H9 (cell line): ENCODE measurements around the gene PRELID2. TPM values are rescaled to one million over a fixed set of nuclear protein-coding genes. Genes with fewer than 3 reads are reported as not detected.

Experiments used
- DNase-seq: peaks from one replicate; pipeline ENCODE4 v3.0.0-alpha.2; 2017
- H2AFZ ChIP-seq: one replicate; pipeline ENCODE4 v1.6.1; 2013; ENCODE audit warnings: mild to moderate bottlenecking, low read length, control low read depth, moderate library complexity
- H2AK5ac ChIP-seq: 2 replicates; pipeline ENCODE4 v1.6.1; 2013; ENCODE audit warnings: low read length, control low read depth, mixed read lengths; ENCODE audit not compliant: insufficient read length
- H2BK120ac ChIP-seq: one replicate; pipeline ENCODE4 v1.6.1; 2013; ENCODE audit warnings: low read depth, mild to moderate bottlenecking, low read length, control low read depth, inconsistent platforms; ENCODE audit not compliant: poor library complexity, severe bottlenecking
- H2BK12ac ChIP-seq: 2 replicates; pipeline ENCODE4 v1.6.1; 2013; ENCODE audit warnings: low read length, control low read depth, mixed read lengths, low read depth; ENCODE audit not compliant: insufficient read length
- H2BK15ac ChIP-seq: 2 replicates; pipeline ENCODE4 v1.6.1; 2013; ENCODE audit warnings: low read depth, low read length, control low read depth
- H2BK20ac ChIP-seq: one replicate; pipeline ENCODE4 v1.6.1; 2013; ENCODE audit warnings: low read depth, mild to moderate bottlenecking, low read length, control low read depth, inconsistent platforms; ENCODE audit not compliant: poor library complexity, severe bottlenecking
- H2BK5ac ChIP-seq: 2 replicates; pipeline ENCODE4 v1.6.1; 2013; ENCODE audit warnings: low read length, control low read depth, mixed read lengths; ENCODE audit not compliant: insufficient read length
- H3K14ac ChIP-seq: 2 replicates; pipeline ENCODE4 v1.6.1; 2013; ENCODE audit warnings: low read length, control low read depth; ENCODE audit not compliant: insufficient read depth
- H3K18ac ChIP-seq: 2 replicates; pipeline ENCODE4 v1.6.1; 2013; ENCODE audit warnings: low read depth, mild to moderate bottlenecking, mixed read lengths, low read length, control low read depth; ENCODE audit not compliant: insufficient read length
- H3K23ac ChIP-seq: 2 replicates; pipeline ENCODE4 v1.6.1; 2013; ENCODE audit warnings: low read length, control low read depth, mixed read lengths, low read depth; ENCODE audit not compliant: insufficient read length
- H3K23me2 ChIP-seq: 2 replicates; pipeline ENCODE4 v1.6.1; 2013; ENCODE audit warnings: low read depth, mild to moderate bottlenecking, mixed read lengths, low read length, control low read depth; ENCODE audit not compliant: insufficient read length, poor library complexity, severe bottlenecking
- H3K27ac ChIP-seq: 2 replicates; pipeline ENCODE4 v1.5.1; 2013; ENCODE audit warnings: low read length, control low read depth, mixed read lengths, low read depth; ENCODE audit not compliant: insufficient read length
- H3K27me3 ChIP-seq: 2 replicates; pipeline ENCODE4 v1.6.1; 2013; ENCODE audit warnings: low read length, control low read depth, inconsistent platforms; ENCODE audit not compliant: insufficient read depth
- H3K4ac ChIP-seq: 2 replicates; pipeline ENCODE4 v1.6.1; 2013; ENCODE audit warnings: low read depth, mild to moderate bottlenecking, control low read depth, inconsistent platforms, low read length, moderate library complexity
- H3K4me1 ChIP-seq: 2 replicates; pipeline ENCODE4 v1.6.1; 2013; ENCODE audit warnings: low read length, control low read depth, inconsistent platforms; ENCODE audit not compliant: insufficient read depth
- H3K4me2 ChIP-seq: 2 replicates; pipeline ENCODE4 v1.6.1; 2013; ENCODE audit warnings: low read length, control low read depth, mixed read lengths; ENCODE audit not compliant: insufficient read length, insufficient read depth
- H3K56ac ChIP-seq: 2 replicates; pipeline ENCODE4 v1.6.1; 2013; ENCODE audit warnings: low read depth, mild to moderate bottlenecking, mixed read lengths, low read length, control low read depth; ENCODE audit not compliant: insufficient read length
- H3K79me1 ChIP-seq: 2 replicates; pipeline ENCODE4 v1.6.1; 2013; ENCODE audit warnings: low read depth, mild to moderate bottlenecking, moderate library complexity, low read length, control low read depth, inconsistent platforms; ENCODE audit not compliant: insufficient read depth, poor library complexity, severe bottlenecking
- H3K79me2 ChIP-seq: 2 replicates; pipeline ENCODE4 v1.6.1; 2013; ENCODE audit warnings: low read length, control low read depth, inconsistent platforms; ENCODE audit not compliant: insufficient read depth
- H3K9ac ChIP-seq: 2 replicates; pipeline ENCODE4 v1.6.1; 2013; ENCODE audit warnings: low read length, control low read depth, mixed read lengths; ENCODE audit not compliant: insufficient read length; ENCODE audit errors: extremely low read depth
- H3K9me3 ChIP-seq: one replicate; pipeline ENCODE4 v1.6.1; 2013; ENCODE audit warnings: low read depth, low read length, inconsistent platforms; ENCODE audit not compliant: control insufficient read depth
- H3T11ph ChIP-seq: one replicate; pipeline ENCODE4 v1.6.1; 2013; ENCODE audit warnings: mild to moderate bottlenecking, low read length, control low read depth, inconsistent platforms
- H4K20me1 ChIP-seq: one replicate; pipeline ENCODE4 v1.6.1; 2013; ENCODE audit not compliant: control insufficient read depth, insufficient read length, insufficient read depth
- H4K5ac ChIP-seq: 2 replicates; pipeline ENCODE4 v1.6.1; 2013; ENCODE audit warnings: low read depth, mild to moderate bottlenecking, mixed read lengths, low read length, control low read depth; ENCODE audit not compliant: insufficient read length
- H4K8ac ChIP-seq: replicated peaks from 2 replicates; pipeline ENCODE4 v1.6.1; 2013; ENCODE audit warnings: low read length, control low read depth, mixed read lengths, low read depth; ENCODE audit not compliant: insufficient read length
- H4K91ac ChIP-seq: 2 replicates; pipeline ENCODE4 v1.6.1; 2013; ENCODE audit warnings: low read depth, mild to moderate bottlenecking, moderate library complexity, mixed read lengths, low read length, control low read depth; ENCODE audit not compliant: insufficient read length
- H3K27ac Mint-ChIP-seq, 3 experiments: 2 replicates in 2 of 3; 3 replicates in 1 of 3; pipeline ENCODE4 v1.8.0; 2020 to 2021; ENCODE audit warnings: mixed read lengths in 3 of 3, mild to moderate bottlenecking in 1 of 3, moderate library complexity in 1 of 3
- H3K27me3 Mint-ChIP-seq: 2 replicates; pipeline ENCODE4 v1.8.0; 2021; ENCODE audit warnings: low read depth, mild to moderate bottlenecking, moderate library complexity, mixed read lengths
- H3K36me3 Mint-ChIP-seq, 3 experiments: 2 replicates in 2 of 3; 3 replicates in 1 of 3; pipeline ENCODE4 v1.8.0; 2020 to 2021; ENCODE audit warnings: low read depth in 3 of 3, mixed read lengths in 3 of 3; ENCODE audit not compliant: insufficient read depth in 1 of 3
- H3K4me1 Mint-ChIP-seq, 2 experiments: 2 replicates each; pipeline ENCODE4 v1.8.0; 2020; ENCODE audit warnings: mixed read lengths in 2 of 2
- H3K4me3 Mint-ChIP-seq, 2 experiments: 2 replicates in 1 of 2; 3 replicates in 1 of 2; pipeline ENCODE4 v1.8.0; 2020 to 2021; ENCODE audit warnings: mild to moderate bottlenecking in 2 of 2, mixed read lengths in 2 of 2, moderate library complexity in 1 of 2
- H3K9me3 Mint-ChIP-seq, 2 experiments: 2 replicates in 1 of 2; 3 replicates in 1 of 2; pipeline ENCODE4 v1.8.0; 2020; ENCODE audit warnings: mild to moderate bottlenecking in 2 of 2, mixed read lengths in 2 of 2, moderate library complexity in 1 of 2
- WGBS: extraction: QIAGEN DNeasy Blood & Tissue Kit; methylation state at CpG from one replicate; pipeline ENCODE4 v1.1.7; 2013; ENCODE audit warnings: missing lambda C conversion rate, low lambda C conversion rate, mixed read lengths; ENCODE audit not compliant: insufficient read length; ENCODE audit errors: extremely low coverage; 5-methylcytosine and 5-hydroxymethylcytosine counted together
- total RNA-seq: library from RNA; stranded (reverse); gene quantifications from 2 replicates; pipeline ENCODE4 v1.2.1, GENCODE V29; 2021
- TF ChIP-seq, protein P1 (sequence below): fragments of 200-600 bp; sonication (generic); conservative IDR thresholded peaks from 3 replicates; pipeline ENCODE4 v1.8.0; 2021; ENCODE audit warnings: antibody characterized with exemption, mild to moderate bottlenecking

Gene PRELID2
- total RNA-seq, 1 experiment from 2014 or later = 13.2 TPM

DNA sequence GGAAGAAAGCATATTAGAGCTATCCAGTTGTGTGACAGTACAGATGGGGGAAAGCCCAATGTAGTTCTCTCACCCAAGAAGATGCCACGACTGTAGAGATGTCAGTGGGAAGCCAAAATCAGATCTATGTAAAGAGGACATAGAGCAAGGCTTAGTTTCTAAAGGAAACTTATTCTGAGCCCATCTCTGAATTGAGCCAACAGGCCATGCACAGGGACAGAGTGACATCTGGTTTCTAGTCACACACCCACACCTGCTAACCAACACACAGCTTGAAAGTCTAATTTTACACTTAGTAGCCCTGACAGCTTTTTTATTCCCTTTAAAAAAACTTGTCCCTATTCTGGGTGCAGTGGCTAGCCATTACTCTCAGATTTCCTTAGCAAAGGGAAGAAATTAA is 22.3 kb downstream of the PRELID2 start:
- no peak overlapping the region for H4K5ac ChIP-seq
- H2BK15ac ChIP-seq = no peak overlapping the region
- no peak overlapping the region for H3K18ac ChIP-seq
- Mint-ChIP-seq H3K27ac (no peak overlapping the region), H3K4me3 (no peak overlapping the region), H3K27me3 (no peaks in the 10 kb centered on the region), H3K36me3 (no peaks in the 10 kb centered on the region), H3K9me3 (no peaks in the 10 kb centered on the region), H3K4me1 (peaks cover 0 to 5% of the 10 kb centered on the region in 2 experiments; a peak in 1 of 4 replicates)
- H3K4me1 ChIP-seq = no peaks in the 10 kb centered on the region
- no peaks in the 10 kb centered on the region for H3K23me2 ChIP-seq
- WGBS = no CpG with 5 or more reads among the region's 1 CpG
- H2AFZ ChIP-seq = no peak overlapping the region
- H3K9ac ChIP-seq = no peak overlapping the region
- no peak overlapping the region for H2BK20ac ChIP-seq
- H3K4me2 ChIP-seq = no peak overlapping the region
- H3K9me3 ChIP-seq = no peaks in the 10 kb centered on the region
- H4K8ac ChIP-seq = no peak overlapping the region
- H3K4ac ChIP-seq = no peak overlapping the region
- H3K23ac ChIP-seq = no peak overlapping the region
- no peaks in the 10 kb centered on the region for H3K79me1 ChIP-seq
- no peak overlapping the region for H2BK120ac ChIP-seq
- H3K27me3 ChIP-seq = no peaks in the 10 kb centered on the region
- TF ChIP-seq, protein P1, sequence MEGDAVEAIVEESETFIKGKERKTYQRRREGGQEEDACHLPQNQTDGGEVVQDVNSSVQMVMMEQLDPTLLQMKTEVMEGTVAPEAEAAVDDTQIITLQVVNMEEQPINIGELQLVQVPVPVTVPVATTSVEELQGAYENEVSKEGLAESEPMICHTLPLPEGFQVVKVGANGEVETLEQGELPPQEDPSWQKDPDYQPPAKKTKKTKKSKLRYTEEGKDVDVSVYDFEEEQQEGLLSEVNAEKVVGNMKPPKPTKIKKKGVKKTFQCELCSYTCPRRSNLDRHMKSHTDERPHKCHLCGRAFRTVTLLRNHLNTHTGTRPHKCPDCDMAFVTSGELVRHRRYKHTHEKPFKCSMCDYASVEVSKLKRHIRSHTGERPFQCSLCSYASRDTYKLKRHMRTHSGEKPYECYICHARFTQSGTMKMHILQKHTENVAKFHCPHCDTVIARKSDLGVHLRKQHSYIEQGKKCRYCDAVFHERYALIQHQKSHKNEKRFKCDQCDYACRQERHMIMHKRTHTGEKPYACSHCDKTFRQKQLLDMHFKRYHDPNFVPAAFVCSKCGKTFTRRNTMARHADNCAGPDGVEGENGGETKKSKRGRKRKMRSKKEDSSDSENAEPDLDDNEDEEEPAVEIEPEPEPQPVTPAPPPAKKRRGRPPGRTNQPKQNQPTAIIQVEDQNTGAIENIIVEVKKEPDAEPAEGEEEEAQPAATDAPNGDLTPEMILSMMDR = no peak
- H3K79me2 ChIP-seq = no peaks in the 10 kb centered on the region
- H4K91ac ChIP-seq = no peak overlapping the region
- no peaks in the 10 kb centered on the region for H4K20me1 ChIP-seq
- no peak overlapping the region for H3K14ac ChIP-seq
- no peak overlapping the region for H2AK5ac ChIP-seq
- H3K56ac ChIP-seq = no peak overlapping the region
- H2BK12ac ChIP-seq = no peak overlapping the region
- H2BK5ac ChIP-seq = no peak overlapping the region
- no peak overlapping the region for H3T11ph ChIP-seq
- DNase-seq = no peak
- H3K27ac ChIP-seq = no peak overlapping the region
